ENCODE results near the gene APCDD1.
"Not testable (repeated sequence)": the region's sequence is repeated elsewhere in the genome, so short reads cannot be mapped to it uniquely, and the experiment has no call there.

The APCDD1 gene

DNA sequence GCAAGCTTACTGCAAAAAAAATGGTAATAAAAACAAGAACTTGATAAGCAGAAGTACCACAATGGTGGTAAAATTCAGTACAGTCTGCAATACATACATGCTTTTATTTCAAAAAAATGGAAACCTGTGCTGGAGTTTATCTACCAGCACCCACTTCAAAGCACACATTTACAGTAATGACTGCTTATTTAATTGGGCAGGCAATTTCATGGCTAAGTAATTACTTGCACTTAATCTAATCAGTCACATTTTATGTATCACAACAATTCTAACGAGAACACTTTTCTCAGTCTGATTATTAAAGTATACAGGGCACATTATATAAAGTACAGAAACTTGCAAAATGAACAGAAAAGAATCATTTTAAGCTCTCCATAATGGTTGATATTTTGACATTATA, 5.2 kb downstream of the APCDD1 start:
- peak in 1 of 3 donors; percentile 26 for DNase-seq
- no CpG with 5 or more reads among the region's 1 CpG for WGBS (ENCODE audit: insufficient coverage)
- Histone ChIP-seq H3K4me1 (ENCODE audit: control extremely low read depth in 1 of 4, control insufficient read depth in 4 of 4, insufficient read depth in 4 of 4, low read length in 3 of 4) (peaks cover 0 to 13% (median 10%) of the 10 kb centered on the region in 4 experiments), H3K27ac (ENCODE audit: insufficient read depth in 1 of 2, low read depth in 1 of 2, low read length in 2 of 2, poor library complexity in 1 of 2, severe bottlenecking in 2 of 2) (no peak overlapping the region), H3K9me3 (ENCODE audit: control extremely low read depth in 1 of 5, control insufficient read depth in 4 of 5, insufficient read depth in 2 of 5, low read depth in 1 of 5, low read length in 4 of 5) (peaks cover 0 to 1% (median 0%) of the 10 kb centered on the region in 5 experiments), H3K27me3 (replicated peaks in 2 of 5; ENCODE audit: control insufficient read depth in 4 of 5, insufficient read depth in 5 of 5, low read length in 4 of 5) (peaks cover 9 to 49% (median 28%) of the 10 kb centered on the region in 5 experiments), H3K4me3 (ENCODE audit: control insufficient read depth in 1 of 7, extremely low read depth in 1 of 7, insufficient read depth in 4 of 7, low read depth in 2 of 7, low read length in 6 of 7) (no peak overlapping the region), H3K36me3 (ENCODE audit: control insufficient read depth in 4 of 4, insufficient read depth in 4 of 4, low read length in 3 of 4) (no peaks in the 10 kb centered on the region)
- CTCF ChIA-PET: no interaction called here
- POLR2A ChIA-PET: no interaction called here

DNA sequence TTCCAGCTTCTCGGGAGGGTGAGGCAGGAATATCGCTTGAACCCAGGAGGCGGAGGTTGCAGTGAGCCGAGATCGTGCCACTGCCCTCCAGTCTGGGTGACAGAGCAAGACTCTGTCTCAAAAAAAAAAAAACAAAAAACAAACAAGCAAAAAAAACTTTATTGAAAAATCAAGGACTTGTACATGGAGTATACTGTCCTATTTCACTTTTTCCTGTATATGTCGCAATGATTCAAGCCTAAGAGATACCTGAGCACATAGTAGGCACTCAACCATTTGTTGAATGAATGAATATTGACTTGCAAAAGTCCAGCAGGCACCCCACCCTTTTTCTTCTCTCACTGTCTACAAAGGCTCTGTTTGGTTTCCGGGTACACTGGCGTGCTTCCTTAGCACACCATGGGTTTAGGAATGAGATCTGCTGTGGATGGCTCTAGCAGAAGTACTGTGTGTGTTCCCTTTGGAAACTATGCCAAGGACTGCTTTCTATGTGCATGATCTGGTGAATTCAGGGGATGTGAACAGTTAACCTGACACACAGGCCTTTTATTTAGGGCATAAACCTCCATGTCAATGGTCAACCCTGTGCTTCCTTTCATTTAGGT, 6.1 kb downstream of the APCDD1 start:
- WGBS (ENCODE audit: insufficient coverage): 100% methylated on average over 3 of the region's 8 CpGs
- no peak for DNase-seq
- ChIA-PET CTCF (no interaction called here), POLR2A (no interaction called here)
- no peak overlapping the region for H3K27ac ChIP-seq (ENCODE audit: insufficient read depth in 1 of 2, low read depth in 1 of 2, low read length in 2 of 2, poor library complexity in 1 of 2, severe bottlenecking in 2 of 2)
- H3K27me3 ChIP-seq (replicated peaks in 2 of 5; ENCODE audit: control insufficient read depth in 4 of 5, insufficient read depth in 5 of 5, low read length in 4 of 5): peaks cover 9 to 41% (median 24%) of the 10 kb centered on the region in 5 experiments
- H3K9me3 ChIP-seq (ENCODE audit: control extremely low read depth in 1 of 5, control insufficient read depth in 4 of 5, insufficient read depth in 2 of 5, low read depth in 1 of 5, low read length in 4 of 5): peaks cover 0 to 1% (median 0%) of the 10 kb centered on the region in 5 experiments
- peaks cover 0 to 5% (median 4%) of the 10 kb centered on the region in 4 experiments for H3K4me1 ChIP-seq (ENCODE audit: control extremely low read depth in 1 of 4, control insufficient read depth in 4 of 4, insufficient read depth in 4 of 4, low read length in 3 of 4)
- H3K4me3 ChIP-seq (ENCODE audit: control insufficient read depth in 1 of 7, extremely low read depth in 1 of 7, insufficient read depth in 4 of 7, low read depth in 2 of 7, low read length in 6 of 7): no peak overlapping the region
- no peaks in the 10 kb centered on the region for H3K36me3 ChIP-seq (ENCODE audit: control insufficient read depth in 4 of 4, insufficient read depth in 4 of 4, low read length in 3 of 4)

DNA sequence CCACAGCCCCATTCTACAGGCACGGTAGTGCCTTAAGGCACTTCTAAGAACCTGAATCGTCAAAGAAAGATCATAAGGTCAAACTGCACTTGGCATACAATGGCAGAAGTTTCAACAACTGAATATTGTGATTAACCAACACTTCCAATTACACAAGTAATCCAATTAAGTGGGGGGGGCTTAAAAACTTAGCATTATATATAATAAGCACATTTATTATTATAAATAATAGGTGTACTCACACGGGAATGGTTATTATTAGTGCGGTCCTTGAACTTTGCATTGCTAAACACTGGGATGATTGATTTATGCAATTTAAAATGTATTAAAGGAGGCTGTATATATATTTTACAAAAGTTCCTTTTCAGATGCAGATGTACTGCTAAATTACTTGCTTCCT, 7.6 kb downstream of the APCDD1 start:
- whole genome bisulfite sequencing (ENCODE audit: insufficient coverage): no CpG with 5 or more reads among the region's 4 CpGs

DNA sequence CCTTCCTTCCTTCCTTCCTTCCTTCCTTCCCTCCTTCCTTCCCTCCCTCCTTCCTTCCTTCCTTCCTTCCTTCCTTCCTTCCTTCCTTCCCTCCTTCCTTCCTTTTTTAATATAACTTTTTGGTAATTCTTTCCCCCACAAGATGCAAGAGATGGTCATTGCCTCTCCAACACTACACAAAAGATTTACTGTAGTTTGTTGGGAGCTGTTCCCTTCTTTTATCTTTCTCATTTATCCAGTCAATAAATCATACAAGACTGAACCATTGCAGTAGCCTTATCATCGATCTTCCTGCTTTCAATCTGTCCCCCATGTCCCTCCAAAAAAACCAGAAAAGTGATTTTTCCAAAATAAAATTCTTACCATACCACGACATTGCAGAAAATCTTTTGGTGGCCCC, 8.2 kb downstream of the APCDD1 start:
- no peak for DNase-seq
- Histone ChIP-seq H3K36me3 (ENCODE audit: control insufficient read depth in 4 of 4, insufficient read depth in 4 of 4, low read length in 3 of 4) (no peaks in the 10 kb centered on the region), H3K4me3 (ENCODE audit: control insufficient read depth in 1 of 7, extremely low read depth in 1 of 7, insufficient read depth in 4 of 7, low read depth in 2 of 7, low read length in 6 of 7) (no peak overlapping the region), H3K27me3 (replicated peaks in 2 of 5; ENCODE audit: control insufficient read depth in 4 of 5, insufficient read depth in 5 of 5, low read length in 4 of 5) (peaks cover 3 to 21% (median 6%) of the 10 kb centered on the region in 5 experiments), H3K9me3 (ENCODE audit: control extremely low read depth in 1 of 5, control insufficient read depth in 4 of 5, insufficient read depth in 2 of 5, low read depth in 1 of 5, low read length in 4 of 5) (peaks cover 0 to 1% (median 0%) of the 10 kb centered on the region in 5 experiments), H3K4me1 (ENCODE audit: control extremely low read depth in 1 of 4, control insufficient read depth in 4 of 4, insufficient read depth in 4 of 4, low read length in 3 of 4) (peaks cover 0 to 8% (median 3%) of the 10 kb centered on the region in 4 experiments), H3K27ac (ENCODE audit: insufficient read depth in 1 of 2, low read depth in 1 of 2, low read length in 2 of 2, poor library complexity in 1 of 2, severe bottlenecking in 2 of 2) (no peak overlapping the region)
- ChIA-PET CTCF (no interaction called here), POLR2A (interaction anchor here (0.6 kb wide), 1 partner anchor 579 kb away, joined by 3 read pairs; no protein-coding TSS in a partner anchor)
- 100% methylated on average over 2 of the region's 2 CpGs for WGBS (ENCODE audit: insufficient coverage)

More for the DNA sequence above, 7.6 kb downstream of the APCDD1 start:
- Histone ChIP-seq H3K4me1 (ENCODE audit: control extremely low read depth in 1 of 4, control insufficient read depth in 4 of 4, insufficient read depth in 4 of 4, low read length in 3 of 4) (peaks cover 0 to 8% (median 3%) of the 10 kb centered on the region in 4 experiments), H3K27ac (ENCODE audit: insufficient read depth in 1 of 2, low read depth in 1 of 2, low read length in 2 of 2, poor library complexity in 1 of 2, severe bottlenecking in 2 of 2) (no peak overlapping the region), H3K36me3 (ENCODE audit: control insufficient read depth in 4 of 4, insufficient read depth in 4 of 4, low read length in 3 of 4) (no peaks in the 10 kb centered on the region), H3K27me3 (replicated peaks in 2 of 5; ENCODE audit: control insufficient read depth in 4 of 5, insufficient read depth in 5 of 5, low read length in 4 of 5) (peaks cover 4 to 27% (median 10%) of the 10 kb centered on the region in 5 experiments), H3K9me3 (ENCODE audit: control extremely low read depth in 1 of 5, control insufficient read depth in 4 of 5, insufficient read depth in 2 of 5, low read depth in 1 of 5, low read length in 4 of 5) (peaks cover 0 to 1% (median 0%) of the 10 kb centered on the region in 5 experiments), H3K4me3 (ENCODE audit: control insufficient read depth in 1 of 7, extremely low read depth in 1 of 7, insufficient read depth in 4 of 7, low read depth in 2 of 7, low read length in 6 of 7) (no peak overlapping the region)
- ChIA-PET CTCF (no interaction called here), POLR2A (no interaction called here)
- DNase-seq: no peak

DNA sequence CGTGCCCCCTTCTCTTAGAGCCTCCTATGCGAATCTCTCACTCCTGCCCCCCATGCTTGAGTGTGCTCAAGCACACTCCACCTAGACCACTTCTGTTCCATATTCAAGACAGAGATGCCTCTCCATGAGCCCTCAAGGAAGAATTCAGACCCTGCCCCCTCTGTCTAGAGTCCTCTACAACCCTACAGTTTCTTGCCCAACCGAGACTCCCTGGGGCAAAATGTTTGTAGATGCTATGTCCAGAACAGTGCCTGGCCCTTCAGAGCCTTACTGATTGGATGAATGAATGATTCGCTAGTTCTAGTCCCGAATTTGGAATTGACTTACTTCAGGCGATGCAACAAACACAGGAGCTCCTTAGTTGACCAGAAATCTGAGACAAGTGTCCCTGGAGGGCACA, 8.7 kb downstream of the APCDD1 start:
- 95% methylated on average over 5 of the region's 6 CpGs for WGBS (ENCODE audit: insufficient coverage)
- Histone ChIP-seq H3K4me1 (ENCODE audit: control extremely low read depth in 1 of 4, control insufficient read depth in 4 of 4, insufficient read depth in 4 of 4, low read length in 3 of 4) (peaks cover 0 to 8% (median 3%) of the 10 kb centered on the region in 4 experiments), H3K36me3 (ENCODE audit: control insufficient read depth in 4 of 4, insufficient read depth in 4 of 4, low read length in 3 of 4) (no peaks in the 10 kb centered on the region), H3K9me3 (ENCODE audit: control extremely low read depth in 1 of 5, control insufficient read depth in 4 of 5, insufficient read depth in 2 of 5, low read depth in 1 of 5, low read length in 4 of 5) (peaks cover 0 to 1% (median 0%) of the 10 kb centered on the region in 5 experiments), H3K27ac (ENCODE audit: insufficient read depth in 1 of 2, low read depth in 1 of 2, low read length in 2 of 2, poor library complexity in 1 of 2, severe bottlenecking in 2 of 2) (no peak overlapping the region), H3K27me3 (replicated peaks in 2 of 5; ENCODE audit: control insufficient read depth in 4 of 5, insufficient read depth in 5 of 5, low read length in 4 of 5) (peaks cover 0 to 16% (median 6%) of the 10 kb centered on the region in 5 experiments), H3K4me3 (ENCODE audit: control insufficient read depth in 1 of 7, extremely low read depth in 1 of 7, insufficient read depth in 4 of 7, low read depth in 2 of 7, low read length in 6 of 7) (no peak overlapping the region)
- ChIA-PET CTCF (no interaction called here), POLR2A (interaction anchor here (0.6 kb wide), 1 partner anchor 580 kb away, joined by 3 read pairs; no protein-coding TSS in a partner anchor)
- DNase-seq: no peak

DNA sequence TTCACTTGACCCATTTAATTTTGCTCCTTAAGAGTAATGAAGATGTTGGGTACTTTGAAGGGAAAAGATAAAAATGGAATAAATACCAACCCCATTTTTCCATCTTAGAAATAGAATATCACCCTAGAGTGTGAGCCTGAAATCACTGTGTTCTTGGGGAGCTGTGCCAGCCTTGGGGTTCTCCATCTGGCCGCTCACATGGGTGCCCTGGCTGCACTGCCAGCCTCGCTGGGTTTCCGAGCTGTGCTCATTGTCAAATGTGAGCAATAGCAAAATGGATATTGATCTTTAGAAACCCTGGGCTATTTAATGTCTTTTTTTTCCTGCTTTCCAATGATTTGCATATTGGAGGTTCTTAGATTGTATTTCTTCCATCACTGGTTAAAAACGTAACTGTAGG, 9.3 kb downstream of the APCDD1 start:
- H3K9me3 ChIP-seq (ENCODE audit: control extremely low read depth in 1 of 5, control insufficient read depth in 4 of 5, insufficient read depth in 2 of 5, low read depth in 1 of 5, low read length in 4 of 5): peaks cover 0 to 1% (median 0%) of the 10 kb centered on the region in 5 experiments
- peaks cover 0 to 9% (median 3%) of the 10 kb centered on the region in 5 experiments for H3K27me3 ChIP-seq (replicated peaks in 2 of 5; ENCODE audit: control insufficient read depth in 4 of 5, insufficient read depth in 5 of 5, low read length in 4 of 5)
- CTCF ChIA-PET: no interaction called here
- H3K4me3 ChIP-seq (ENCODE audit: control insufficient read depth in 1 of 7, extremely low read depth in 1 of 7, insufficient read depth in 4 of 7, low read depth in 2 of 7, low read length in 6 of 7): no peak overlapping the region
- no peak overlapping the region for H3K27ac ChIP-seq (ENCODE audit: insufficient read depth in 1 of 2, low read depth in 1 of 2, low read length in 2 of 2, poor library complexity in 1 of 2, severe bottlenecking in 2 of 2)
- no peaks in the 10 kb centered on the region for H3K36me3 ChIP-seq (ENCODE audit: control insufficient read depth in 4 of 4, insufficient read depth in 4 of 4, low read length in 3 of 4)
- WGBS (ENCODE audit: insufficient coverage): 100% methylated on average over 3 of the region's 4 CpGs
- DNase-seq: no peak
- peaks cover 0 to 8% (median 3%) of the 10 kb centered on the region in 4 experiments for H3K4me1 ChIP-seq (ENCODE audit: control extremely low read depth in 1 of 4, control insufficient read depth in 4 of 4, insufficient read depth in 4 of 4, low read length in 3 of 4)
- POLR2A ChIA-PET: interaction anchor here (0.6 kb wide), 1 partner anchor 317 kb away, joined by 5 read pairs; no protein-coding TSS in a partner anchor

DNA sequence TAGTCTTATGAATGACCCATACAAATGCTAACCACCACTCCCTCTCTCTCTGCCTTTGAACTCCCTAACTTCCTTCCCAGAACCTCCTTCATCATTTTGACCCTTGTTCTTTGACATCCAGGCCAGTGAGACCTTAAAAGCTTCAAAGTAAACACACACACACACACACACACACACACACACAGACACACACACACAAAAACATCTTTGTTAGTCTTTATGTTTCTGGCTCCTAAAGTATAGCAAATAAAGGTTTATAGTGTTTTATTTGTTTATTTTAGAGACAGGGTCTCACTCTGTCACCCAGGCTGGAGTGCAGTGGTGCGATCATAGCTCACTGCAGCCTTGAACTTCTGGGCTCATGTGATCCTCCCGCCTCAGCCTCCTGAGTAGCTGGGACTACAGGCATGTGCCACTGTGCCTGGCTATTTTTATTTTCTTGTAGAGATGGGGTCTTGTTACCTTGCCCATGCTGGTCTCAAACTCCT, 9.8 kb downstream of the APCDD1 start:
- DNase-seq; H3K36me3 ChIP-seq (ENCODE audit: control insufficient read depth in 4 of 4, insufficient read depth in 4 of 4, low read length in 3 of 4); H3K9me3 ChIP-seq (ENCODE audit: control extremely low read depth in 1 of 5, control insufficient read depth in 4 of 5, insufficient read depth in 2 of 5, low read depth in 1 of 5, low read length in 4 of 5); H3K4me3 ChIP-seq (ENCODE audit: control insufficient read depth in 1 of 7, extremely low read depth in 1 of 7, insufficient read depth in 4 of 7, low read depth in 2 of 7, low read length in 6 of 7); CTCF ChIA-PET; H3K27ac ChIP-seq (ENCODE audit: insufficient read depth in 1 of 2, low read depth in 1 of 2, low read length in 2 of 2, poor library complexity in 1 of 2, severe bottlenecking in 2 of 2); H3K27me3 ChIP-seq (replicated peaks in 2 of 5; ENCODE audit: control insufficient read depth in 4 of 5, insufficient read depth in 5 of 5, low read length in 4 of 5); H3K4me1 ChIP-seq (ENCODE audit: control extremely low read depth in 1 of 4, control insufficient read depth in 4 of 4, insufficient read depth in 4 of 4, low read length in 3 of 4): not testable (repeated sequence)
- WGBS (ENCODE audit: insufficient coverage): 100% methylated on average over 2 of the region's 2 CpGs
- POLR2A ChIA-PET: interaction anchor here (0.6 kb wide), 1 partner anchor 317 kb away, joined by 5 read pairs; no protein-coding TSS in a partner anchor
